OCI-LY7 (cell line): ENCODE measurements around the gene GATAD2A. TPM values are rescaled to one million over a fixed set of nuclear protein-coding genes. Genes with fewer than 3 reads are reported as not detected.

Source experiments
- BruUV-seq: library from RNA; stranded (reverse); fragments of 400-500 nt; replicated peaks from 2 replicates; lab custom pipeline; 2021; lab: Mats Ljungman, UMichigan
- CTCF ChIA-PET: fragments of 300-600 bp; sonication (Branson Sonifier 250); formaldehyde crosslinking; loops from one replicate; lab custom pipeline; 2022; ENCODE audit warnings: antibody characterized with exemption; ENCODE audit not compliant: unreplicated experiment; lab: Charles Lee
- POLR2A ChIA-PET: fragments of 300-600 bp; sonication (Branson Sonifier 250); formaldehyde crosslinking; loops from one replicate; lab custom pipeline; 2022; ENCODE audit warnings: antibody characterized with exemption; lab: Charles Lee
- DNase-seq: peaks from one replicate; pipeline ENCODE4 v3.0.0-alpha.2; 2015; ENCODE audit warnings: low spot score
- H2AFZ ChIP-seq: fragments of 200-600 bp; sonication (generic), shearing (Covaris generic); 2 replicates; pipeline ENCODE4 v1.6.1; 2014; ENCODE audit warnings: mild to moderate bottlenecking, antibody characterized with exemption, low read length, moderate library complexity
- H3K27ac ChIP-seq: fragments of 200-600 bp; sonication (generic); 2 replicates; pipeline ENCODE4 v1.5.1; 2014; ENCODE audit warnings: mixed run types, low read depth, mild to moderate bottlenecking, moderate library complexity, low read length, inconsistent platforms; ENCODE audit not compliant: poor library complexity, severe bottlenecking
- H3K36me3 ChIP-seq: fragments of 200-600 bp; sonication (generic); 2 replicates; pipeline ENCODE4 v1.6.1; 2014; ENCODE audit warnings: mild to moderate bottlenecking, antibody characterized with exemption, low read length, moderate library complexity, mixed read lengths; ENCODE audit not compliant: insufficient read depth
- H3K4me1 ChIP-seq: fragments of 200-600 bp; sonication (generic); 2 replicates; pipeline ENCODE4 v1.5.1; 2014; ENCODE audit warnings: mild to moderate bottlenecking, low read length; ENCODE audit not compliant: insufficient read depth, poor library complexity, severe bottlenecking
- H3K4me2 ChIP-seq: fragments of 200-600 bp; sonication (generic); 2 replicates; pipeline ENCODE4 v1.6.1; 2014; ENCODE audit warnings: mild to moderate bottlenecking, low read length
- H3K4me3 ChIP-seq: fragments of 200-600 bp; sonication (generic); 2 replicates; pipeline ENCODE4 v1.5.1; 2014; ENCODE audit warnings: mild to moderate bottlenecking, low read depth, low read length; ENCODE audit not compliant: poor library complexity, severe bottlenecking
- H3K79me2 ChIP-seq: fragments of 200-600 bp; sonication (generic); 2 replicates; pipeline ENCODE4 v1.6.1; 2016; ENCODE audit warnings: low read depth, mild to moderate bottlenecking, low read length, moderate library complexity, mixed read lengths; ENCODE audit not compliant: insufficient read depth
- H3K9me2 ChIP-seq: fragments of 200-600 bp; sonication (generic); 2 replicates; pipeline ENCODE4 v1.6.1; 2016; ENCODE audit warnings: mild to moderate bottlenecking, low read length, mixed read lengths; ENCODE audit not compliant: insufficient read depth
- H3K9me3 ChIP-seq: fragments of 200-600 bp; sonication (generic); 2 replicates; pipeline ENCODE4 v1.6.1; 2014; ENCODE audit warnings: mild to moderate bottlenecking, mixed run types, low read length, mixed read lengths
- H4K20me1 ChIP-seq: fragments of 200-600 bp; sonication (generic); 2 replicates; pipeline ENCODE4 v1.6.1; 2014; ENCODE audit warnings: mild to moderate bottlenecking, antibody characterized with exemption, low read length, moderate library complexity, mixed read lengths; ENCODE audit not compliant: insufficient read depth
- CTCF ChIP-seq: fragments of 200-600 bp; sonication (generic); conservative IDR thresholded peaks from 2 replicates; pipeline ENCODE4 v1.5.1; 2014; ENCODE audit warnings: mild to moderate bottlenecking, antibody characterized with exemption, low read length, moderate library complexity, mixed read lengths
- EZH2phosphoT487 ChIP-seq: fragments of 200-600 bp; sonication (generic); IDR thresholded peaks from 2 replicates; pipeline ENCODE4 v1.6.1; 2018; ENCODE audit warnings: low read depth, borderline replicate concordance, mild to moderate bottlenecking, mixed run types, antibody characterized with exemption, low read length, moderate library complexity, mixed read lengths
- intact Hi-C: fragments of 100-400 bp; cut with micrococcal nuclease; formaldehyde crosslinking; loops from one replicate; pipeline ENCODE4 v1.10.0; 2022; ENCODE audit not compliant: unreplicated experiment
- total RNA-seq, 2 experiments: library from RNA; depleted of rRNA in 1 of 2; stranded (reverse); fragments of >200 nt in 1 of 2; shearing (Covaris generic) in 1 of 2; gene quantifications; 2 replicates each; pipeline ENCODE4 v1.2.3, GENCODE V29; 2014 to 2022

GATAD2A gene
- total RNA-seq, 2 experiments from 2014 or later, result 62.8 to 156 TPM

- Histone ChIP-seq H3K27ac (no peak overlapping the region), H4K20me1 (no peaks in the 10 kb centered on the region; the same call in 1 of the 2 replicates), H3K4me2 (no peak overlapping the region), H3K4me1 (no peaks in the 10 kb centered on the region), H3K9me2 (no peaks in the 10 kb centered on the region), H3K79me2 (peaks cover 19% of the 10 kb centered on the region; the same call in 1 of the 2 replicates), H2AFZ (no peak overlapping the region), H3K9me3 (no peaks in the 10 kb centered on the region), H3K36me3 (peaks cover 67% of the 10 kb centered on the region), H3K4me3 (no peak overlapping the region)
- POLR2A ChIA-PET, result no interaction called here
- CTCF ChIA-PET, result no interaction called here
- intact Hi-C loops, result loop anchor here (10.0 kb wide), 1 partner anchor 73 kb away; the partner anchor contains the start of gene GATAD2A
- DNase-seq, result no peak
- TF ChIP-seq EZH2phosphoT487, result no peak
- no peak for TF ChIP-seq CTCF
- no TSS peak for BruUV-seq
Measured at GRCh38 chr19:19477705-19478383, 72.4 kb downstream of the GATAD2A start.

- Histone ChIP-seq H3K27ac (no peak overlapping the region), H3K79me2 (peaks cover 15% of the 10 kb centered on the region; the same call in 1 of the 2 replicates), H3K9me2 (no peaks in the 10 kb centered on the region), H2AFZ (no peak overlapping the region), H4K20me1 (no peaks in the 10 kb centered on the region; the same call in 1 of the 2 replicates), H3K4me3 (no peak overlapping the region), H3K4me2 (no peak overlapping the region), H3K36me3 (peaks cover 59% of the 10 kb centered on the region), H3K9me3 (no peaks in the 10 kb centered on the region), H3K4me1 (no peaks in the 10 kb centered on the region)
- intact Hi-C loops, result no loop called here
- no peak for TF ChIP-seq EZH2phosphoT487
- TF ChIP-seq CTCF, result no peak
- ChIA-PET POLR2A (interaction anchor here (0.8 to 0.9 kb wide), 2 partner anchors 8 to 11 kb away, joined by 3 read pairs; no protein-coding TSS in a partner anchor), CTCF (no interaction called here)
- no peak for DNase-seq
- no TSS peak for BruUV-seq
Measured at GRCh38 chr19:19480688-19481087, 75.2 kb downstream of the GATAD2A start.
